ENCODE results near the gene COL18A1. TPM values are rescaled to one million over a fixed set of nuclear protein-coding genes. Genes with fewer than 3 reads are reported as not detected.

COL18A1 gene
- total and polyA plus RNA-seq, 2 of the 8 experiments (the other 6 are each of a cell fraction or from before 2014, with no cell fraction given) = 145 to 201 TPM

GRCh38 chr21:45491056-45491455 is 86.1 kb downstream of the COL18A1 start (continued):
- TF ChIP-seq, protein P1, sequence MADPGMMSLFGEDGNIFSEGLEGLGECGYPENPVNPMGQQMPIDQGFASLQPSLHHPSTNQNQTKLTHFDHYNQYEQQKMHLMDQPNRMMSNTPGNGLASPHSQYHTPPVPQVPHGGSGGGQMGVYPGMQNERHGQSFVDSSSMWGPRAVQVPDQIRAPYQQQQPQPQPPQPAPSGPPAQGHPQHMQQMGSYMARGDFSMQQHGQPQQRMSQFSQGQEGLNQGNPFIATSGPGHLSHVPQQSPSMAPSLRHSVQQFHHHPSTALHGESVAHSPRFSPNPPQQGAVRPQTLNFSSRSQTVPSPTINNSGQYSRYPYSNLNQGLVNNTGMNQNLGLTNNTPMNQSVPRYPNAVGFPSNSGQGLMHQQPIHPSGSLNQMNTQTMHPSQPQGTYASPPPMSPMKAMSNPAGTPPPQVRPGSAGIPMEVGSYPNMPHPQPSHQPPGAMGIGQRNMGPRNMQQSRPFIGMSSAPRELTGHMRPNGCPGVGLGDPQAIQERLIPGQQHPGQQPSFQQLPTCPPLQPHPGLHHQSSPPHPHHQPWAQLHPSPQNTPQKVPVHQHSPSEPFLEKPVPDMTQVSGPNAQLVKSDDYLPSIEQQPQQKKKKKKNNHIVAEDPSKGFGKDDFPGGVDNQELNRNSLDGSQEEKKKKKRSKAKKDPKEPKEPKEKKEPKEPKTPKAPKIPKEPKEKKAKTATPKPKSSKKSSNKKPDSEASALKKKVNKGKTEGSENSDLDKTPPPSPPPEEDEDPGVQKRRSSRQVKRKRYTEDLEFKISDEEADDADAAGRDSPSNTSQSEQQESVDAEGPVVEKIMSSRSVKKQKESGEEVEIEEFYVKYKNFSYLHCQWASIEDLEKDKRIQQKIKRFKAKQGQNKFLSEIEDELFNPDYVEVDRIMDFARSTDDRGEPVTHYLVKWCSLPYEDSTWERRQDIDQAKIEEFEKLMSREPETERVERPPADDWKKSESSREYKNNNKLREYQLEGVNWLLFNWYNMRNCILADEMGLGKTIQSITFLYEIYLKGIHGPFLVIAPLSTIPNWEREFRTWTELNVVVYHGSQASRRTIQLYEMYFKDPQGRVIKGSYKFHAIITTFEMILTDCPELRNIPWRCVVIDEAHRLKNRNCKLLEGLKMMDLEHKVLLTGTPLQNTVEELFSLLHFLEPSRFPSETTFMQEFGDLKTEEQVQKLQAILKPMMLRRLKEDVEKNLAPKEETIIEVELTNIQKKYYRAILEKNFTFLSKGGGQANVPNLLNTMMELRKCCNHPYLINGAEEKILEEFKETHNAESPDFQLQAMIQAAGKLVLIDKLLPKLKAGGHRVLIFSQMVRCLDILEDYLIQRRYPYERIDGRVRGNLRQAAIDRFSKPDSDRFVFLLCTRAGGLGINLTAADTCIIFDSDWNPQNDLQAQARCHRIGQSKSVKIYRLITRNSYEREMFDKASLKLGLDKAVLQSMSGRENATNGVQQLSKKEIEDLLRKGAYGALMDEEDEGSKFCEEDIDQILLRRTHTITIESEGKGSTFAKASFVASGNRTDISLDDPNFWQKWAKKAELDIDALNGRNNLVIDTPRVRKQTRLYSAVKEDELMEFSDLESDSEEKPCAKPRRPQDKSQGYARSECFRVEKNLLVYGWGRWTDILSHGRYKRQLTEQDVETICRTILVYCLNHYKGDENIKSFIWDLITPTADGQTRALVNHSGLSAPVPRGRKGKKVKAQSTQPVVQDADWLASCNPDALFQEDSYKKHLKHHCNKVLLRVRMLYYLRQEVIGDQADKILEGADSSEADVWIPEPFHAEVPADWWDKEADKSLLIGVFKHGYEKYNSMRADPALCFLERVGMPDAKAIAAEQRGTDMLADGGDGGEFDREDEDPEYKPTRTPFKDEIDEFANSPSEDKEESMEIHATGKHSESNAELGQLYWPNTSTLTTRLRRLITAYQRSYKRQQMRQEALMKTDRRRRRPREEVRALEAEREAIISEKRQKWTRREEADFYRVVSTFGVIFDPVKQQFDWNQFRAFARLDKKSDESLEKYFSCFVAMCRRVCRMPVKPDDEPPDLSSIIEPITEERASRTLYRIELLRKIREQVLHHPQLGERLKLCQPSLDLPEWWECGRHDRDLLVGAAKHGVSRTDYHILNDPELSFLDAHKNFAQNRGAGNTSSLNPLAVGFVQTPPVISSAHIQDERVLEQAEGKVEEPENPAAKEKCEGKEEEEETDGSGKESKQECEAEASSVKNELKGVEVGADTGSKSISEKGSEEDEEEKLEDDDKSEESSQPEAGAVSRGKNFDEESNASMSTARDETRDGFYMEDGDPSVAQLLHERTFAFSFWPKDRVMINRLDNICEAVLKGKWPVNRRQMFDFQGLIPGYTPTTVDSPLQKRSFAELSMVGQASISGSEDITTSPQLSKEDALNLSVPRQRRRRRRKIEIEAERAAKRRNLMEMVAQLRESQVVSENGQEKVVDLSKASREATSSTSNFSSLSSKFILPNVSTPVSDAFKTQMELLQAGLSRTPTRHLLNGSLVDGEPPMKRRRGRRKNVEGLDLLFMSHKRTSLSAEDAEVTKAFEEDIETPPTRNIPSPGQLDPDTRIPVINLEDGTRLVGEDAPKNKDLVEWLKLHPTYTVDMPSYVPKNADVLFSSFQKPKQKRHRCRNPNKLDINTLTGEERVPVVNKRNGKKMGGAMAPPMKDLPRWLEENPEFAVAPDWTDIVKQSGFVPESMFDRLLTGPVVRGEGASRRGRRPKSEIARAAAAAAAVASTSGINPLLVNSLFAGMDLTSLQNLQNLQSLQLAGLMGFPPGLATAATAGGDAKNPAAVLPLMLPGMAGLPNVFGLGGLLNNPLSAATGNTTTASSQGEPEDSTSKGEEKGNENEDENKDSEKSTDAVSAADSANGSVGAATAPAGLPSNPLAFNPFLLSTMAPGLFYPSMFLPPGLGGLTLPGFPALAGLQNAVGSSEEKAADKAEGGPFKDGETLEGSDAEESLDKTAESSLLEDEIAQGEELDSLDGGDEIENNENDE (IDR thresholded peaks at IDR 0.05; ENCODE audit: insufficient replicate concordance, low read length) = no peak
- no peak for TF ChIP-seq BRCA1 (IDR thresholded peaks at IDR 0.05; ENCODE audit: low read depth, low read length)

All from H1 (cell line).